Anterior cingulate cortex (tissue), 58 donors: ENCODE measurements around the gene F11.
A peak's percentile ranks its signal among the peaks of the same experiment; 100 is the strongest.
"Not testable (repeated sequence)": the region's sequence is repeated elsewhere in the genome, so short reads cannot be mapped to it uniquely, and the experiment has no call there.

Source experiments
- DNase-seq, 58 donors: peaks; one replicate each; lab custom pipeline; 2025; lab: John Stamatoyannopoulos, UW

The F11 gene

GRCh38 chr4:186265683-186266652 lies at the start of gene F11:
TSS of gene F11 (plus strand) at chr4:186266189. CDS start at chr4:186267137, 948 bp downstream.
- DNase-seq = no peak

GRCh38 chr4:186216465-186217024 lies 49.4 kb upstream of the F11 start:
- no peak for DNase-seq

GRCh38 chr4:186217733-186218293 lies 48.2 kb upstream of the F11 start:
- DNase-seq = no peak

- DNase-seq = no peak
Measured at GRCh38 chr4:186221624-186222023, 44.4 kb upstream of the F11 start.

- DNase-seq = no peak
Measured at GRCh38 chr4:186225848-186226247, 40.1 kb upstream of the F11 start.

- DNase-seq = no peak
Measured at GRCh38 chr4:186226521-186227189, 39.3 kb upstream of the F11 start.

- DNase-seq = no peak
Measured at GRCh38 chr4:186227221-186227620, 38.8 kb upstream of the F11 start, which contains the start of gene KLKB1. TSS of gene KLKB1 (plus strand) at chr4:186227507. CDS start at chr4:186228196, 689 bp downstream.

GRCh38 chr4:186227744-186228513 lies 38.1 kb upstream of the F11 start:
- DNase-seq = no peak

GRCh38 chr4:186228514-186228894 lies 37.5 kb upstream of the F11 start:
- DNase-seq = no peak

GRCh38 chr4:186234367-186234766 lies 31.6 kb upstream of the F11 start:
- DNase-seq = no peak

GRCh38 chr4:186236126-186236525 lies 29.9 kb upstream of the F11 start:
- no peak for DNase-seq

GRCh38 chr4:186240452-186240847 lies 25.5 kb upstream of the F11 start:
- DNase-seq = no peak

GRCh38 chr4:186240848-186241491 lies 25.0 kb upstream of the F11 start:
- DNase-seq = no peak

- no peak for DNase-seq
Measured at GRCh38 chr4:186241616-186242015, 24.4 kb upstream of the F11 start.

- DNase-seq = not testable (repeated sequence)
Measured at GRCh38 chr4:186242031-186242430, 24.0 kb upstream of the F11 start.

- no peak for DNase-seq
Measured at GRCh38 chr4:186243331-186243730, 22.7 kb upstream of the F11 start.

GRCh38 chr4:186244835-186245234 lies 21.2 kb upstream of the F11 start:
- no peak for DNase-seq

GRCh38 chr4:186247062-186247752 lies 18.8 kb upstream of the F11 start:
- not testable (repeated sequence) for DNase-seq

GRCh38 chr4:186248643-186249042 lies 17.3 kb upstream of the F11 start:
- peak in 1 of 58 donors; percentile 17 for DNase-seq
